Astrocyte (in vitro differentiated cells and primary cell): ENCODE data around the gene LMBRD1.

ENCODE experiments used
- EZH2 ChIP-seq: IDR thresholded peaks from 2 replicates; pipeline ENCODE4 v1.6.1; 2012; ENCODE audit warnings: mild to moderate bottlenecking, low read length, inconsistent platforms; ENCODE audit not compliant: insufficient read depth
- TF ChIP-seq, protein P1 (sequence below): IDR thresholded peaks from 2 replicates; pipeline ENCODE4 v1.5.1; 2011; ENCODE audit warnings: low read depth, mild to moderate bottlenecking, inconsistent platforms, low read length, moderate library complexity; ENCODE audit not compliant: insufficient read depth

DNA sequence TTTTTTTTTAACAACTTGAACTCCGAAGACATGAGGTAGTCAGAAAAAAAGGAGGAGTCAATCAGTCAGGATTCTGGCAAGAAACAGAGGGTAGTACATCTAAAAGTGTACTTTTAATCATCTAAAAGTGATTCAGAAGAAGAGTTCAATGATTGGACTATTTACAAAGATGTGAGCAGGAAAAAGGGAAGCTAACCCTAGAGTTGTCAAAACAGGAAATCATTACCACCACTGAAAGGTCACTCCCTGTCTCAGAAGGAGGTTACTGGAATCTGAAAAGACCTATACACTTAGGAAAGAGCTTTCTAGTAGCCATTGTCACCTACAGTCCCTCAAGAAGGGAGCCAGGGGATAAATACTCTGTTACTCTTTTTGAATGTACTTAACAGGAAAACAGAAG is 16.7 kb upstream of the LMBRD1 start:
- TF ChIP-seq, protein P1, sequence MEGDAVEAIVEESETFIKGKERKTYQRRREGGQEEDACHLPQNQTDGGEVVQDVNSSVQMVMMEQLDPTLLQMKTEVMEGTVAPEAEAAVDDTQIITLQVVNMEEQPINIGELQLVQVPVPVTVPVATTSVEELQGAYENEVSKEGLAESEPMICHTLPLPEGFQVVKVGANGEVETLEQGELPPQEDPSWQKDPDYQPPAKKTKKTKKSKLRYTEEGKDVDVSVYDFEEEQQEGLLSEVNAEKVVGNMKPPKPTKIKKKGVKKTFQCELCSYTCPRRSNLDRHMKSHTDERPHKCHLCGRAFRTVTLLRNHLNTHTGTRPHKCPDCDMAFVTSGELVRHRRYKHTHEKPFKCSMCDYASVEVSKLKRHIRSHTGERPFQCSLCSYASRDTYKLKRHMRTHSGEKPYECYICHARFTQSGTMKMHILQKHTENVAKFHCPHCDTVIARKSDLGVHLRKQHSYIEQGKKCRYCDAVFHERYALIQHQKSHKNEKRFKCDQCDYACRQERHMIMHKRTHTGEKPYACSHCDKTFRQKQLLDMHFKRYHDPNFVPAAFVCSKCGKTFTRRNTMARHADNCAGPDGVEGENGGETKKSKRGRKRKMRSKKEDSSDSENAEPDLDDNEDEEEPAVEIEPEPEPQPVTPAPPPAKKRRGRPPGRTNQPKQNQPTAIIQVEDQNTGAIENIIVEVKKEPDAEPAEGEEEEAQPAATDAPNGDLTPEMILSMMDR = no peak
- TF ChIP-seq EZH2 = no peak
